ENCODE measurements around the gene CPA3.

- TF ChIP-seq CTCF (IDR thresholded peaks at IDR 0.05), result no peak
- TF ChIP-seq EP300 (IDR thresholded peaks at IDR 0.05), result no peak
- TF ChIP-seq POLR2A (IDR thresholded peaks at IDR 0.05), result no peak
These were observed 37.1 kb downstream of the CPA3 start for GRCh38 chr3:148901987-148902791.

All from gastroesophageal sphincter (tissue), 3 donors.